Rectal smooth muscle tissue (tissue), 1 donor: ENCODE measurements around the gene OPCML.

Experiments used
- H3K27ac ChIP-seq: one replicate; pipeline ENCODE4 v1.7.0; 2013; ENCODE audit warnings: low read depth, low read length, inconsistent platforms
- H3K27me3 ChIP-seq: one replicate; pipeline ENCODE4 v1.7.0; 2013; ENCODE audit warnings: low read length; ENCODE audit not compliant: control insufficient read depth, insufficient read depth
- H3K36me3 ChIP-seq: one replicate; pipeline ENCODE4 v1.7.0; 2013; ENCODE audit warnings: low read length; ENCODE audit not compliant: control insufficient read depth, insufficient read depth
- H3K4me1 ChIP-seq: one replicate; pipeline ENCODE4 v1.7.0; 2013; ENCODE audit warnings: low read length; ENCODE audit not compliant: control insufficient read depth, insufficient read depth
- H3K4me3 ChIP-seq: one replicate; pipeline ENCODE4 v1.7.0; 2013; ENCODE audit warnings: low read length
- H3K9ac ChIP-seq: one replicate; pipeline ENCODE4 v1.7.0; 2013; ENCODE audit warnings: low read length

Gene OPCML

DNA sequence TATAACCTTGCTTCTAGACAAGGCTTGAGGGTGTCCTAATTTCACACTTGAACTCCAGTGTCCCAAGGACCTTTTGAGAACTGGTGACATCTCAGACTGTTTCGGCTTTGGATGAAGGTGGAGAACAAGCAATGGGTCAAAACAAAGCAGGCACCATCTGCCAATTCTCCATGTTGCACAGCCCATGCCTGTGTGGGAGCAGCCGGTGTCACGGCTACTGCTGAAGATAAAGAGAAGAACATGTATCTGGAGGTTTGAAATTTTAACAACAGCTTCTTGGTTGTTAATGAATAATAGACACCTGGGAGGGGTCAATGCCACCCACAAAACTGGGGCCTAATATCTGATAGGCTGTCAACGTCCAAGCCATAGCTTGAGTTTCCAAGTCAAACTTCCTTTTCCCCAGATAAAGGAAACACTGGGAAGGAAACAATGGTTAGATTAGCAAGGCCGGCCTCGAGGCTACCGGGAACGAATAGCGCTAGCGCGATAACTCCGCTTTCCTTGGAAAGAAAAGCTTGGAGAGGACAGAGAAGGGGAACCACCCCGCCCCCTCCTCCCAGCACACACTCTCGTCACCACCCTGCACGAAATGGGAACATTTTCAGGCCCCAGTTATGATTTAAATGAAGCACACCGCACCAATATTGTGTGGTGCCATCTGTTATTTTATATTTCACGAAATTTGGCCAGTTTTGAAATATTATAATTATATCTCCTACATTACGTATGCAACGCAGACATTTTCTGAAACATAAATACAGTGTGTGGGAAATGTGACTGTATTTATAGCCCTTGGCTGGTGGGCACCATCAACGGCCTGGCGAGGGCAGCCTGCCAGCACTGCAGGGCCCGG is 21.8 kb upstream of the OPCML start:
- H3K36me3 ChIP-seq = no peaks in the 10 kb centered on the region
- no peak overlapping the region for H3K27ac ChIP-seq
- no peaks in the 10 kb centered on the region for H3K27me3 ChIP-seq
- no peaks in the 10 kb centered on the region for H3K4me1 ChIP-seq
- no peak overlapping the region for H3K4me3 ChIP-seq
- H3K9ac ChIP-seq = no peak overlapping the region

GRCh38 chr11:133552938-133553337 is 20.6 kb upstream of the OPCML start:
- peaks cover 3% of the 10 kb centered on the region for H3K4me1 ChIP-seq
- no peaks in the 10 kb centered on the region for H3K27me3 ChIP-seq
- no peak overlapping the region for H3K27ac ChIP-seq
- no peak overlapping the region for H3K4me3 ChIP-seq
- H3K9ac ChIP-seq = no peak overlapping the region
- H3K36me3 ChIP-seq = no peaks in the 10 kb centered on the region

GRCh38 chr11:133551064-133551463 is 18.8 kb upstream of the OPCML start:
- peaks cover 7% of the 10 kb centered on the region for H3K4me1 ChIP-seq
- H3K27me3 ChIP-seq = no peaks in the 10 kb centered on the region
- H3K4me3 ChIP-seq = no peak overlapping the region
- H3K36me3 ChIP-seq = no peaks in the 10 kb centered on the region
- H3K9ac ChIP-seq = no peak overlapping the region
- no peak overlapping the region for H3K27ac ChIP-seq

- Histone ChIP-seq H3K9ac (no peak overlapping the region), H3K4me1 (peaks cover 7% of the 10 kb centered on the region), H3K4me3 (no peak overlapping the region), H3K36me3 (no peaks in the 10 kb centered on the region), H3K27me3 (no peaks in the 10 kb centered on the region), H3K27ac (no peak overlapping the region)
Measured at GRCh38 chr11:133549826-133550225, 17.5 kb upstream of the OPCML start.

- Histone ChIP-seq H3K36me3 (no peaks in the 10 kb centered on the region), H3K27ac (no peak overlapping the region), H3K9ac (no peak overlapping the region), H3K27me3 (no peaks in the 10 kb centered on the region), H3K4me3 (no peak overlapping the region), H3K4me1 (peaks cover 7% of the 10 kb centered on the region)
Measured at GRCh38 chr11:133548641-133549040, 16.3 kb upstream of the OPCML start.

- Histone ChIP-seq H3K4me3 (no peak overlapping the region), H3K27ac (no peak overlapping the region), H3K9ac (no peak overlapping the region), H3K4me1 (peaks cover 7% of the 10 kb centered on the region), H3K36me3 (no peaks in the 10 kb centered on the region), H3K27me3 (no peaks in the 10 kb centered on the region)
Measured at GRCh38 chr11:133547808-133548494, 15.7 kb upstream of the OPCML start.

DNA sequence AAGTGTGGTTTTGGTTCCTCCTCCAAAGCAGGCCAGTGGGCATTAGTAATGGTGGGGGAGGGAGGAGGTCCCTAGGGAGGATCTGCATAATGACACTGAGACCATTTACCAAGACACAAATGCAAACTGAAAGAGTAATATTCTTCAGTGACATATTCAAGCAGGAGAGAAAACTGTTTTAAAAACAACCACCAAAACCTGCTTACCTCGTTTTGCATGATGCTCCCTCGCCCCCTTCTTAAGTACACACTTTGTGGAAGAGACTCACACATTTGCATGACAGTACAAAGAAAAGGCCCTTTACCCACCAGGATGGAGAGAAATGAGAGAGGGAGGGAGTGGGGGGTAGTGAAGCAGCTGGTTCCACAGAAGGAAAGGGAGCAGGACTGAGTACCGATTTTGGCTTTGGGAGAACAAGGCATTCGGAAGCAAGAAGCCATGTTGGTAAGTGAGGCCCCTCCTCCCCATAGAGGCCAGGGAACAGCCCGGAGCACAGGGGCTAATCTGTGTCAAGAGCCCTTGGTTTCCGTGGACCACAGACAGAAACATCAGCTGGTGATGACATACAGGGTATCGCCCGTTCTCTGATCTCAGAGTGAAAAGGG is 13.0 kb upstream of the OPCML start:
- no peaks in the 10 kb centered on the region for H3K36me3 ChIP-seq
- H3K4me3 ChIP-seq = no peak overlapping the region
- H3K9ac ChIP-seq = no peak overlapping the region
- H3K4me1 ChIP-seq = peaks cover 7% of the 10 kb centered on the region
- no peaks in the 10 kb centered on the region for H3K27me3 ChIP-seq
- H3K27ac ChIP-seq = no peak overlapping the region

- Histone ChIP-seq H3K27me3 (no peaks in the 10 kb centered on the region), H3K9ac (no peak overlapping the region), H3K4me1 (no peaks in the 10 kb centered on the region), H3K27ac (no peak overlapping the region), H3K36me3 (no peaks in the 10 kb centered on the region), H3K4me3 (no peak overlapping the region)
Measured at GRCh38 chr11:133541720-133542095, 9.4 kb upstream of the OPCML start.

DNA sequence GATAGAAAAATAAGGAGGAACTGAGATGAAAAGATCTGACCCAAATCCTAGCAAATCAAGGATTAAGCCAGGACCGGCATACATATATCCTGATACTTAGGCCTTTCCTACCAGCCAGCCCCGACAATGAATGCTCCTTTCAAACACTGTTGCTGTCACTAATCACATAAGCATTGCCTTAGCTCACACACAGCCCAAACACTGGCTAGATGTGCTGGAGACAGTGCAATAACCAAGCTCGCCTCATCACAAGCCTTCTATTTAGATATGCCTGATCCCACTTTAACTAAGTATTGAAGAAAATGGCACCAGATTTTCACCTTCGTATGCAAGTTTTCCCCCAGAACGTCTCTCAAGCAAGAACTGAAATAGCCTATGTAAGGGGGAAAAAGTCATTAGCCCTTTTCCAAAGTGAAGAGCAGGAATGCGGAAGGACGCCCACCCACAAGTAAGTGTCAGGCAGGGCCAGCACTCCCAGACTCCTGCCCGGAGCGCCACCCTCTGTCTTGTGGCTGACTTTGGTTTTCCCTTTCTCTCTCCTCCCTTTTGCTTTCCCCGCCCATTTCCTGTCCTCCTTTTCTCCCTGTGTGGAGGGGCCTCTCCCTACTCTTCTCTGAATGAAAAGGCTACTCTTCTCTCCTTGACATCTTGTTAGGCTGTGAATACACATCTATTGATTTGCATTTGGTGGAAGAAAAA is 8.9 kb upstream of the OPCML start:
- Histone ChIP-seq H3K27me3 (no peaks in the 10 kb centered on the region), H3K4me1 (no peaks in the 10 kb centered on the region), H3K27ac (no peak overlapping the region)

GRCh38 chr11:133536198-133536597 is 3.9 kb upstream of the OPCML start:
- H3K36me3 ChIP-seq = no peaks in the 10 kb centered on the region
- no peaks in the 10 kb centered on the region for H3K27me3 ChIP-seq
- no peak overlapping the region for H3K4me3 ChIP-seq
- H3K9ac ChIP-seq = no peak overlapping the region
- no peak overlapping the region for H3K27ac ChIP-seq
- H3K4me1 ChIP-seq = no peaks in the 10 kb centered on the region

More for the DNA sequence above, 8.9 kb upstream of the OPCML start:
- Histone ChIP-seq H3K4me3 (no peak overlapping the region), H3K9ac (no peak overlapping the region), H3K36me3 (no peaks in the 10 kb centered on the region)

GRCh38 chr11:133533205-133533604 is 904 bp upstream of the OPCML start:
- Histone ChIP-seq H3K4me3 (no peak overlapping the region), H3K27me3 (no peaks in the 10 kb centered on the region), H3K36me3 (no peaks in the 10 kb centered on the region), H3K4me1 (no peaks in the 10 kb centered on the region), H3K9ac (no peak overlapping the region), H3K27ac (no peak overlapping the region)

DNA sequence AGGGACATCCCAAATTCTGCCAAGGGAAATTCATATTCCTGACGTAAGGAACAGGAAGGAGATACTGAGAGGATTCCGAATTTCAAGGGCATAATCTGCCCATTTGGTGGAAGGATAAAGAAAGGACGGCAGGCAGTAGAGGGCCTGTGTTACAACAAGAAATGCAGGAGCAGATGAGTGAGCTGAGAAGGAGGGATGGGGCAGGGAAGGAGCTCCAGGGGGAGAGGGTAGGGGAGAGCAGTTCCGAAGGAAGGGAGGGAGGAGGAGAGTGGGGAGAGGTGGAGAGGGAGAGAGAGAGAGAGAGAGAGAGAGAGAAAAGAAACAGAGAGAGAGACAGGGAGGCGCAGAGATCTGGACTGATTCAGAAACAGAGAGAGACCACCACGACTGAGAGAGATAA is 843 bp downstream of the OPCML start:
- H3K36me3 ChIP-seq = no peaks in the 10 kb centered on the region
- no peak overlapping the region for H3K4me3 ChIP-seq
- no peak overlapping the region for H3K27ac ChIP-seq
- H3K4me1 ChIP-seq = no peaks in the 10 kb centered on the region
- H3K9ac ChIP-seq = no peak overlapping the region
- no peaks in the 10 kb centered on the region for H3K27me3 ChIP-seq
